Medulla oblongata (tissue), 1 donor: ENCODE data around the gene CYP2A6.
"Not testable (repeated sequence)": the region's sequence is repeated elsewhere in the genome, so short reads cannot be mapped to it uniquely, and the experiment has no call there.

Experiments
- DNase-seq: peaks from one replicate; pipeline ENCODE4 v3.0.0-alpha.2; 2015; ENCODE audit errors: extremely low spot score

Gene CYP2A6

GRCh38 chr19:40819479-40820234, 30.6 kb downstream of the CYP2A6 start:
- DNase-seq, result peak; percentile 67

- peak; percentile 50 for DNase-seq
Measured at GRCh38 chr19:40818480-40819399, 31.5 kb downstream of the CYP2A6 start.

GRCh38 chr19:40815223-40815622, 35.0 kb downstream of the CYP2A6 start:
- DNase-seq, result no peak

GRCh38 chr19:40813182-40813581, 37.1 kb downstream of the CYP2A6 start:
- no peak for DNase-seq

- DNase-seq, result not testable (repeated sequence)
Measured at GRCh38 chr19:40812571-40812970, 37.7 kb downstream of the CYP2A6 start.

GRCh38 chr19:40811478-40812341, 38.5 kb downstream of the CYP2A6 start:
- no peak for DNase-seq

GRCh38 chr19:40810649-40811408, 39.4 kb downstream of the CYP2A6 start:
- DNase-seq, result peak; percentile 65

- no peak for DNase-seq
Measured at GRCh38 chr19:40810160-40810559, 40.1 kb downstream of the CYP2A6 start.

GRCh38 chr19:40809358-40810086, 40.7 kb downstream of the CYP2A6 start:
- DNase-seq, result no peak

GRCh38 chr19:40808497-40808896, 41.8 kb downstream of the CYP2A6 start:
- no peak for DNase-seq

- DNase-seq, result no peak
Measured at GRCh38 chr19:40808021-40808325, 42.3 kb downstream of the CYP2A6 start.

GRCh38 chr19:40807147-40808020, 42.9 kb downstream of the CYP2A6 start:
- DNase-seq, result no peak

- DNase-seq, result peak; percentile 95
Measured at GRCh38 chr19:40806423-40807146, 43.7 kb downstream of the CYP2A6 start.

- no peak for DNase-seq
Measured at GRCh38 chr19:40805258-40805868, 44.9 kb downstream of the CYP2A6 start.

GRCh38 chr19:40804783-40805242, 45.4 kb downstream of the CYP2A6 start:
- DNase-seq, result no peak

GRCh38 chr19:40803857-40804782, 46.1 kb downstream of the CYP2A6 start:
- DNase-seq, result no peak

GRCh38 chr19:40803170-40803856, 46.9 kb downstream of the CYP2A6 start:
- no peak for DNase-seq
